Upper lobe of right lung (tissue), 1 donor: ENCODE data around the gene CLASP1. TPM values are rescaled to one million over a fixed set of nuclear protein-coding genes. Genes with fewer than 3 reads are reported as not detected.

ENCODE experiments used
- ATAC-seq: fragments of 200-7000 bp; cut with Tn5 transposase; one replicate; pipeline ENCODE4 v1.9.1; 2020; ENCODE audit warnings: mild to moderate bottlenecking, moderate library complexity
- DNase-seq: peaks from one replicate; pipeline ENCODE4 v3.0.0-alpha.2; 2020
- H3K27ac ChIP-seq: fragments of 200-600 bp; one replicate; pipeline ENCODE4 v1.8.0; 2022
- H3K27me3 ChIP-seq: fragments of 200-600 bp; one replicate; pipeline ENCODE4 v1.8.0; 2022; ENCODE audit warnings: mild to moderate bottlenecking
- H3K36me3 ChIP-seq: fragments of 200-600 bp; one replicate; pipeline ENCODE4 v1.8.0; 2022
- H3K4me1 ChIP-seq: fragments of 200-600 bp; one replicate; pipeline ENCODE4 v1.8.0; 2022
- H3K4me3 ChIP-seq: fragments of 200-600 bp; one replicate; pipeline ENCODE4 v1.8.0; 2022; ENCODE audit warnings: mild to moderate bottlenecking
- H3K9me3 ChIP-seq: fragments of 200-600 bp; one replicate; pipeline ENCODE4 v1.8.0; 2022
- intact Hi-C: fragments of 100-400 bp; cut with DNase I; formaldehyde crosslinking; loops from one replicate; pipeline ENCODE4 v1.11.0; 2022
- total RNA-seq: library from RNA; stranded (reverse); fragmentation: NEBNext Ultra II Directional; extraction: Animal tissue kit (Norgen Biotek cat#: 25700); gene quantifications from one replicate; pipeline ENCODE4 v1.2.1, GENCODE V29; 2021
- TF ChIP-seq, protein P1 (sequence below): fragments of 200-600 bp; IDR thresholded peaks from one replicate; pipeline ENCODE4 v1.8.0; 2022; ENCODE audit warnings: antibody characterized with exemption
- donor health status: DM: no; HTN: yes; CAD: no; lungs with severe emphysema.

The CLASP1 gene
- total RNA-seq, 1 donor from 2014 or later: 44.5 TPM

DNA sequence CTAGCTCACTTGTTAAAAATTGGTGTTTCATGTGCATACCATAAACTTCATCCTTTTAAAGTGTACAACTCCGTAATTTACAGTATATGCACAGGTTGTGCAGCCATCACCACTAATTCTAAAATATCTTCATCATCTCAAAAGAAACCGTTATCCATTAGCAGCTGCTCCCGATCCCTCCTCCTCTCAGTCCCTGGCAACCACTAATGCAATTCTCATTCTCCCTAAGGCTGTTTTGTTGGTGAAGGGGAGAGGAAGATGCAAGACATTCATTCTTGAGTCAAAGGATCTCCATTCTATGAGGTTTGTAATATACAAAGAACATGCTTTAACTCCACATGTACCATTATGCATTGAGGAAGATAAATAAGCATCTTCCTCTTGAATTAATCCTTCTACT is 70.0 kb downstream of the CLASP1 start:
- no peak for ATAC-seq
- intact Hi-C loops: no loop called here
- DNase-seq: no peak
- TF ChIP-seq, protein P1, sequence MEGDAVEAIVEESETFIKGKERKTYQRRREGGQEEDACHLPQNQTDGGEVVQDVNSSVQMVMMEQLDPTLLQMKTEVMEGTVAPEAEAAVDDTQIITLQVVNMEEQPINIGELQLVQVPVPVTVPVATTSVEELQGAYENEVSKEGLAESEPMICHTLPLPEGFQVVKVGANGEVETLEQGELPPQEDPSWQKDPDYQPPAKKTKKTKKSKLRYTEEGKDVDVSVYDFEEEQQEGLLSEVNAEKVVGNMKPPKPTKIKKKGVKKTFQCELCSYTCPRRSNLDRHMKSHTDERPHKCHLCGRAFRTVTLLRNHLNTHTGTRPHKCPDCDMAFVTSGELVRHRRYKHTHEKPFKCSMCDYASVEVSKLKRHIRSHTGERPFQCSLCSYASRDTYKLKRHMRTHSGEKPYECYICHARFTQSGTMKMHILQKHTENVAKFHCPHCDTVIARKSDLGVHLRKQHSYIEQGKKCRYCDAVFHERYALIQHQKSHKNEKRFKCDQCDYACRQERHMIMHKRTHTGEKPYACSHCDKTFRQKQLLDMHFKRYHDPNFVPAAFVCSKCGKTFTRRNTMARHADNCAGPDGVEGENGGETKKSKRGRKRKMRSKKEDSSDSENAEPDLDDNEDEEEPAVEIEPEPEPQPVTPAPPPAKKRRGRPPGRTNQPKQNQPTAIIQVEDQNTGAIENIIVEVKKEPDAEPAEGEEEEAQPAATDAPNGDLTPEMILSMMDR: no peak
- Histone ChIP-seq H3K36me3 (no peaks in the 10 kb centered on the region), H3K4me3 (no peak overlapping the region), H3K9me3 (no peaks in the 10 kb centered on the region), H3K27me3 (no peaks in the 10 kb centered on the region), H3K27ac (no peak overlapping the region), H3K4me1 (peaks cover 6% of the 10 kb centered on the region)

- Histone ChIP-seq H3K27ac (no peak overlapping the region), H3K9me3 (no peaks in the 10 kb centered on the region), H3K27me3 (no peaks in the 10 kb centered on the region), H3K4me1 (peaks cover 6% of the 10 kb centered on the region), H3K4me3 (no peak overlapping the region), H3K36me3 (no peaks in the 10 kb centered on the region)
- ATAC-seq: peak; percentile 32
- TF ChIP-seq, protein P1: no peak
- DNase-seq: no peak
- intact Hi-C loops: no loop called here
Observed at GRCh38 chr2:121577381-121577780, 71.9 kb downstream of the CLASP1 start.

- ATAC-seq (no peak), DNase-seq (no peak)
- peaks cover 6% of the 10 kb centered on the region for H3K4me1 ChIP-seq
- no peaks in the 10 kb centered on the region for H3K9me3 ChIP-seq
- H3K27ac ChIP-seq: no peak overlapping the region
- no peaks in the 10 kb centered on the region for H3K36me3 ChIP-seq
- no peaks in the 10 kb centered on the region for H3K27me3 ChIP-seq
- TF ChIP-seq, protein P1: no peak
- no peak overlapping the region for H3K4me3 ChIP-seq
- intact Hi-C loops: no loop called here
Observed at GRCh38 chr2:121576263-121576662, 73.0 kb downstream of the CLASP1 start.

GRCh38 chr2:121575800-121576199 is 73.5 kb downstream of the CLASP1 start:
- H3K9me3 ChIP-seq: no peaks in the 10 kb centered on the region
- H3K4me3 ChIP-seq: no peak overlapping the region
- peaks cover 6% of the 10 kb centered on the region for H3K4me1 ChIP-seq
- ATAC-seq (no peak), DNase-seq (no peak)
- intact Hi-C loops: no loop called here
- H3K36me3 ChIP-seq: no peaks in the 10 kb centered on the region
- no peak overlapping the region for H3K27ac ChIP-seq
- no peaks in the 10 kb centered on the region for H3K27me3 ChIP-seq
- TF ChIP-seq, protein P1: no peak

DNA sequence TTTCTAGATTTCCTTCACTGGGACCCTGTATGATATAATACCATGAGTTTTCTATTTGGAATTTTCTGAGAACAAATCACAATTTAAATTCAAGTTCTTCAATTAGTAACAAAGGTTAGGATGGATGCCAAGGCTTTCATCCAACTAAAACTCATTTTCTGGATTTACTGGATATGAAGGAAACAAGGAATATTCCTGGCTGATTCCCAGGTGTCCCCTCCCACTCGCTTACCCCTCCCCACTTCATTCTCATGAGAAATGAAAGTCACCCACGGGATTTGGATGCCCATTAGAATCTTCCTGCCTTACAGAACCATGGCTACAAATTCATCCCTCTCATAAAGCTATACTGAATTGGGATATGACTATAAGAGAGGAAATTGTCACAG is 78.6 kb downstream of the CLASP1 start:
- intact Hi-C loops: no loop called here
- DNase-seq (no peak), ATAC-seq (no peak)
- no peaks in the 10 kb centered on the region for H3K9me3 ChIP-seq
- no peak overlapping the region for H3K4me3 ChIP-seq
- H3K4me1 ChIP-seq: no peaks in the 10 kb centered on the region
- no peaks in the 10 kb centered on the region for H3K27me3 ChIP-seq
- no peak overlapping the region for H3K27ac ChIP-seq
- TF ChIP-seq, protein P1: no peak
- no peaks in the 10 kb centered on the region for H3K36me3 ChIP-seq

- no peak overlapping the region for H3K27ac ChIP-seq
- TF ChIP-seq, protein P1: no peak
- no peaks in the 10 kb centered on the region for H3K36me3 ChIP-seq
- H3K4me3 ChIP-seq: no peak overlapping the region
- H3K9me3 ChIP-seq: no peaks in the 10 kb centered on the region
- no peaks in the 10 kb centered on the region for H3K27me3 ChIP-seq
- ATAC-seq (no peak), DNase-seq (no peak)
- intact Hi-C loops: no loop called here
- peaks cover 4% of the 10 kb centered on the region for H3K4me1 ChIP-seq
Observed at GRCh38 chr2:121570036-121570666, 79.1 kb downstream of the CLASP1 start.
